Heart left ventricle (tissue), 13 donors: ENCODE data around the gene CSPG4.
"Not testable (repeated sequence)": the region's sequence is repeated elsewhere in the genome, so short reads cannot be mapped to it uniquely, and the experiment has no call there.

Experiments
- CTCF ChIP-seq, 12 donors: fragments of 200-600 bp; sonication (generic) in 4 of 12; IDR thresholded peaks; one replicate each; pipeline versions ENCODE4 v1.5.0 to v1.8.0; 2018 to 2022; ENCODE audit warnings: antibody characterized with exemption in 12 of 12, mild to moderate bottlenecking in 5 of 12
- POLR2A ChIP-seq, 2 donors: fragments of 450-650 bp; IDR thresholded peaks; one replicate each; pipeline ENCODE4 v1.6.1; 2017; ENCODE audit warnings: antibody characterized with exemption in 2 of 2, mild to moderate bottlenecking in 2 of 2, moderate library complexity in 2 of 2
- donor health status: ischemic (EF 13 %, LVEDD 7.1; RV severe dilation, severe dysfunction).
- donor health status: DM: no; HTN: yes; CAD: no.
- donor health status: DM: no; HTN: no; CAD: no.
- donor health status: ischemic (EF 25% LVEDD 6.9; RV normal size, moderate dysfunction).
- donor health status: ischemic (EF 25% LVEDD 5.7; RV mildly dilated, moderate dysfunction).
- donor health status: ischemic (EF 35%, LVEDD 5.7; RV mildly dilated, moderate dysfunction).
- donor health status: nonischemic (EF 11% LVEDD 7.7; RV severe dilation, severe dysfunction).
- donor health status: DM: yes; HTN: yes; CAD: no.
- donor health status: PGD.
- donor health status: ischemic (EF 29% LVEDD 5.4; RV normal size, mild dysfunction).
- donor health status: nonischemic (EF 23%, LVEDD 6.1; RV moderate dilation, normal function).

GRCh38 chr15:75699961-75700874, 12.4 kb downstream of the CSPG4 start:
- TF ChIP-seq POLR2A, CTCF (IDR thresholded peaks at IDR 0.05): not testable (repeated sequence)
